Activated T-helper 2 cell treated with anti-CD3 and anti-CD28 coated beads, Interferon-gamma antibody, Interleukin-2, Interleukin-4, amounts not matched to agents 10 μg/mL and 5 μg/mL and 100 μg/mL, durations not matched to agents 14 hours and 24 hours and 36 hours (primary cell): ENCODE results near the gene RBM19. TPM values are rescaled to one million over a fixed set of nuclear protein-coding genes. Genes with fewer than 3 reads are reported as not detected.

Experiments
- DNase-seq: peaks from one replicate; pipeline ENCODE4 v3.0.0; 2021; ENCODE audit warnings: low spot score
- H3K27ac Mint-ChIP-seq: one replicate; pipeline ENCODE4 v1.8.0; 2021; ENCODE audit warnings: mixed read lengths
- H3K27me3 Mint-ChIP-seq: one replicate; pipeline ENCODE4 v1.8.0; 2021; ENCODE audit warnings: low read depth, mixed read lengths
- H3K36me3 Mint-ChIP-seq: one replicate; pipeline ENCODE4 v1.8.0; 2021; ENCODE audit warnings: low read depth, mixed read lengths
- H3K4me1 Mint-ChIP-seq: one replicate; pipeline ENCODE4 v1.8.0; 2021; ENCODE audit warnings: low read depth, mixed read lengths
- H3K4me3 Mint-ChIP-seq: one replicate; pipeline ENCODE4 v1.8.0; 2021; ENCODE audit warnings: low read depth, mild to moderate bottlenecking, moderate library complexity, mixed read lengths
- H3K9me3 Mint-ChIP-seq: one replicate; pipeline ENCODE4 v1.8.0; 2021; ENCODE audit warnings: mixed read lengths
- intact Hi-C: fragments of 100-400 bp; cut with micrococcal nuclease; formaldehyde crosslinking; loops from one replicate; pipeline ENCODE4 v1.15.1; 2023
- total RNA-seq: library from RNA; stranded (reverse); gene quantifications from 2 replicates; pipeline ENCODE4 v1.2.3, GENCODE V29; 2022

RBM19 gene
- total RNA-seq, 1 donor from 2014 or later, result 96.8 TPM

- intact Hi-C loops, result loop anchor here (5.0 kb wide), 1 partner anchor 420 kb away; no protein-coding TSS in a partner anchor
Observed at GRCh38 chr12:113981876-113982275, 15.8 kb upstream of the RBM19 start.

GRCh38 chr12:113980537-113981337 lies 14.6 kb upstream of the RBM19 start:
- Mint-ChIP-seq H3K9me3 (no peaks in the 10 kb centered on the region), H3K4me3 (no peak overlapping the region), H3K27ac (no peak overlapping the region), H3K27me3 (no peaks in the 10 kb centered on the region), H3K36me3 (no peaks in the 10 kb centered on the region), H3K4me1 (no peaks in the 10 kb centered on the region)
- DNase-seq, result peak; percentile 13
- intact Hi-C loops, result loop anchor here (1.0 to 5.0 kb wide), 2 partner anchors 422 to 528 kb away; no protein-coding TSS in a partner anchor

More at GRCh38 chr12:113981876-113982275, 15.8 kb upstream of the RBM19 start:
- no peak for DNase-seq
- H3K36me3 Mint-ChIP-seq, result no peaks in the 10 kb centered on the region
- no peaks in the 10 kb centered on the region for H3K9me3 Mint-ChIP-seq
- no peak overlapping the region for H3K27ac Mint-ChIP-seq
- no peak overlapping the region for H3K4me3 Mint-ChIP-seq
- H3K4me1 Mint-ChIP-seq, result no peaks in the 10 kb centered on the region
- H3K27me3 Mint-ChIP-seq, result no peaks in the 10 kb centered on the region

- no peaks in the 10 kb centered on the region for H3K36me3 Mint-ChIP-seq
Observed at GRCh38 chr12:113980054-113980453, 13.9 kb upstream of the RBM19 start.

GRCh38 chr12:113978080-113978479 lies 12.0 kb upstream of the RBM19 start:
- H3K36me3 Mint-ChIP-seq, result no peaks in the 10 kb centered on the region
- DNase-seq, result no peak
- no peak overlapping the region for H3K27ac Mint-ChIP-seq
- H3K27me3 Mint-ChIP-seq, result peaks cover 6% of the 10 kb centered on the region
- peaks cover 2% of the 10 kb centered on the region for H3K4me1 Mint-ChIP-seq
- no peaks in the 10 kb centered on the region for H3K9me3 Mint-ChIP-seq
- no peak overlapping the region for H3K4me3 Mint-ChIP-seq
- intact Hi-C loops, result no loop called here

More at GRCh38 chr12:113980054-113980453, 13.9 kb upstream of the RBM19 start:
- no peak overlapping the region for H3K27ac Mint-ChIP-seq
- no peak overlapping the region for H3K4me3 Mint-ChIP-seq
- H3K9me3 Mint-ChIP-seq, result no peaks in the 10 kb centered on the region
- DNase-seq, result no peak
- no peaks in the 10 kb centered on the region for H3K4me1 Mint-ChIP-seq
- intact Hi-C loops, result loop anchor here (1.0 to 5.0 kb wide), 2 partner anchors 422 to 528 kb away; no protein-coding TSS in a partner anchor
- no peaks in the 10 kb centered on the region for H3K27me3 Mint-ChIP-seq

GRCh38 chr12:113974006-113974405 lies 7.9 kb upstream of the RBM19 start:
- peaks cover 2% of the 10 kb centered on the region for H3K4me1 Mint-ChIP-seq
- peaks cover 11% of the 10 kb centered on the region for H3K27me3 Mint-ChIP-seq
- H3K4me3 Mint-ChIP-seq, result no peak overlapping the region
- H3K27ac Mint-ChIP-seq, result no peak overlapping the region
- H3K9me3 Mint-ChIP-seq, result no peaks in the 10 kb centered on the region
- DNase-seq, result no peak
- intact Hi-C loops, result no loop called here
- no peaks in the 10 kb centered on the region for H3K36me3 Mint-ChIP-seq

- no peak overlapping the region for H3K27ac Mint-ChIP-seq
- H3K4me3 Mint-ChIP-seq, result no peak overlapping the region
Observed at GRCh38 chr12:113973109-113973904, 7.2 kb upstream of the RBM19 start.

GRCh38 chr12:113971392-113971791 lies 5.3 kb upstream of the RBM19 start:
- intact Hi-C loops, result no loop called here
- no peaks in the 10 kb centered on the region for H3K36me3 Mint-ChIP-seq
- H3K9me3 Mint-ChIP-seq, result no peaks in the 10 kb centered on the region
- no peak overlapping the region for H3K4me3 Mint-ChIP-seq
- no peak for DNase-seq
- H3K27me3 Mint-ChIP-seq, result peaks cover 13% of the 10 kb centered on the region
- H3K4me1 Mint-ChIP-seq, result peaks cover 11% of the 10 kb centered on the region
- H3K27ac Mint-ChIP-seq, result no peak overlapping the region

More at GRCh38 chr12:113973109-113973904, 7.2 kb upstream of the RBM19 start:
- Mint-ChIP-seq H3K36me3 (no peaks in the 10 kb centered on the region), H3K27me3 (peaks cover 13% of the 10 kb centered on the region), H3K4me1 (peaks cover 2% of the 10 kb centered on the region), H3K9me3 (no peaks in the 10 kb centered on the region)
- no peak for DNase-seq
- intact Hi-C loops, result no loop called here

- Mint-ChIP-seq H3K4me1 (peaks cover 16% of the 10 kb centered on the region), H3K27ac (no peak overlapping the region), H3K9me3 (no peaks in the 10 kb centered on the region), H3K4me3 (no peak overlapping the region), H3K27me3 (peaks cover 13% of the 10 kb centered on the region), H3K36me3 (peaks cover 8% of the 10 kb centered on the region)
- no peak for DNase-seq
- intact Hi-C loops, result no loop called here
Observed at GRCh38 chr12:113970211-113970610, 4.1 kb upstream of the RBM19 start.

GRCh38 chr12:113967368-113967767 lies 1.2 kb upstream of the RBM19 start:
- H3K9me3 Mint-ChIP-seq, result no peaks in the 10 kb centered on the region
- no peak for DNase-seq
- H3K36me3 Mint-ChIP-seq, result peaks cover 27% of the 10 kb centered on the region
- no peak overlapping the region for H3K4me3 Mint-ChIP-seq
- H3K4me1 Mint-ChIP-seq, result peaks cover 38% of the 10 kb centered on the region
- H3K27ac Mint-ChIP-seq, result no peak overlapping the region
- peaks cover 2% of the 10 kb centered on the region for H3K27me3 Mint-ChIP-seq
- intact Hi-C loops, result loop anchor here (10.0 kb wide), 2 partner anchors 633 to 763 kb away; partner anchors contain the start of gene SLC8B1

- no peaks in the 10 kb centered on the region for H3K9me3 Mint-ChIP-seq
- H3K4me3 Mint-ChIP-seq, result peak overlapping the region; percentile 74
- H3K36me3 Mint-ChIP-seq, result peaks cover 69% of the 10 kb centered on the region
- H3K27me3 Mint-ChIP-seq, result no peaks in the 10 kb centered on the region
- no peak for DNase-seq
- intact Hi-C loops, result loop anchor here (10.0 kb wide), 2 partner anchors 628 to 758 kb away; partner anchors contain the start of gene SLC8B1
- peak overlapping the region; percentile 100 for H3K27ac Mint-ChIP-seq
- peaks cover 50% of the 10 kb centered on the region for H3K4me1 Mint-ChIP-seq
Observed at GRCh38 chr12:113962733-113963132, 3.4 kb downstream of the RBM19 start.

- Mint-ChIP-seq H3K4me1 (peaks cover 47% of the 10 kb centered on the region), H3K27me3 (no peaks in the 10 kb centered on the region), H3K9me3 (no peaks in the 10 kb centered on the region), H3K4me3 (peak overlapping the region; percentile 74), H3K36me3 (peaks cover 72% of the 10 kb centered on the region), H3K27ac (peak overlapping the region; percentile 100)
- intact Hi-C loops, result loop anchor here (10.0 kb wide), 2 partner anchors 627 to 757 kb away; partner anchors contain the start of gene SLC8B1
- DNase-seq, result peak; percentile 30
Observed at GRCh38 chr12:113961921-113962710, 4.0 kb downstream of the RBM19 start.

- H3K27me3 Mint-ChIP-seq, result no peaks in the 10 kb centered on the region
- peaks cover 34% of the 10 kb centered on the region for H3K4me1 Mint-ChIP-seq
- no peak for DNase-seq
- peak overlapping the region; percentile 75 for H3K27ac Mint-ChIP-seq
- H3K9me3 Mint-ChIP-seq, result no peaks in the 10 kb centered on the region
- H3K4me3 Mint-ChIP-seq, result no peak overlapping the region
- H3K36me3 Mint-ChIP-seq, result peaks cover 81% of the 10 kb centered on the region
- intact Hi-C loops, result loop anchor here (10.0 kb wide), 2 partner anchors 625 to 755 kb away; partner anchors contain the start of gene SLC8B1
Observed at GRCh38 chr12:113960030-113960429, 6.1 kb downstream of the RBM19 start.
